Measurements from ENCODE around the gene GARIN6. TPM values are rescaled to one million over a fixed set of nuclear protein-coding genes. Genes with fewer than 3 reads are reported as not detected.

GARIN6 gene
- total RNA-seq, 2 donors from 2014 or later, result not detected

DNA sequence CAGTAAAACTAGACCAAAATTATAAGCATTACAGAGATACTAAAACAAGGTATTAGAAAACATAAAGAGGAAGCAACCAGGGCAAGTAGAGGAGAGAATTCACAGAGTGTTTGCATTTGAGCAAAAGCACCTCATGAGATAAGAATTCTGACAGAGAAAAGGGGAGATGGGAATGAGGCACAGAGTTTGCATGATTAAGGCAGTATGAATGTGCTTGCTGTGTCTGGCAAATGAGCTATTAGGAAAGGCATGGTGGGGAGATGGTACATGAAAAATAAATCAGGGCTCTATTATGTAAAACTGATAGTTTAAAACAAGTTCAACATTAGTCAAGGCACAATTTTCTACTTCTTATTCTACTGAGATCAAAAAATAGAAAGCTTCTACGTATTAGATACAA lies 23.1 kb downstream of the GARIN6 start:
- Mint-ChIP-seq H3K9me3 (peaks cover 14% of the 10 kb centered on the region), H3K4me3 (no peak overlapping the region), H3K27ac (no peak overlapping the region), H3K36me3 (ENCODE audit: low read depth) (no peaks in the 10 kb centered on the region), H3K4me1 (no peaks in the 10 kb centered on the region), H3K27me3 (no peaks in the 10 kb centered on the region)
- no peak for ATAC-seq (replicated peaks)

DNA sequence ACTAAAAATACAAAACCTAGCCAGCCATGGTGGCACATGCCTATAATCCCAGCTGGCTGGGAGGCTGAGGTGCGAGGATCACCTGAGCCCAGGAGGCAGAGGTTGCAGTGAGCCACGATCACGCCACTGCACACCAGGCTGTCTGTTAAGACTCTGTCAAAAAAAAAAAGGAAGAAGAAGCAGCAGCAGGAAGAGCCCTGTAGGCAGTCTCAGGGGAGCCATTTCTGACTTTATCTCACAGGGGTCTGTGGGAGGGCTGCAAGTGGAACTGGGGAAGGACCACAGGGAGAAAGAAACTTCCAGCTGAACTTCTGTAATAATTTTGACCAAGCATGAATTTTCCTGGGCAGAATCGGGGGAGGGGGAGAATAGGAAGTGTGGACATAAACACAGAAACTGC lies 32.7 kb downstream of the GARIN6 start:
- Mint-ChIP-seq H3K9me3 (peaks cover 12% of the 10 kb centered on the region), H3K4me3 (no peak overlapping the region), H3K4me1 (no peaks in the 10 kb centered on the region), H3K27ac (no peak overlapping the region), H3K36me3 (ENCODE audit: low read depth) (no peaks in the 10 kb centered on the region), H3K27me3 (no peaks in the 10 kb centered on the region)
- ATAC-seq (replicated peaks), result no peak

DNA sequence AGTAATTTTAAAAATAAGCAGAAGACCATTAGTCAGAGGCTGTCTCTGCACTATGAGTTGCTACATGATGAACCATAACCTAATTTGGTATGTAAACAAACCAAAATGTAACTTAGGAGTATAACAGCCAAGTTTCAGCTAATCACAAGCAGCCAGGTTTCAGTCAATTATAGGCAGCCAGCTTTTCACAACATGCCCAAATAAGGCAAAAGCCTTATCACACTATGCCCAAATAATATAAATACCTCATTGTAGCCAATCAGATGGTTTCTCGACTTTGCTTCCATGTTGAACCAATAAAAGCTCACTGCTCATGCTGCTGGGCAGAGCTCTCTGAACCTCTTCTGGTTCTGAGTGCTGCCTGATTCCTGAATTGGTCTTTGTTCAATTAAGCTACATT lies 38.6 kb downstream of the GARIN6 start:
- H3K36me3 Mint-ChIP-seq (ENCODE audit: low read depth), result no peaks in the 10 kb centered on the region

DNA sequence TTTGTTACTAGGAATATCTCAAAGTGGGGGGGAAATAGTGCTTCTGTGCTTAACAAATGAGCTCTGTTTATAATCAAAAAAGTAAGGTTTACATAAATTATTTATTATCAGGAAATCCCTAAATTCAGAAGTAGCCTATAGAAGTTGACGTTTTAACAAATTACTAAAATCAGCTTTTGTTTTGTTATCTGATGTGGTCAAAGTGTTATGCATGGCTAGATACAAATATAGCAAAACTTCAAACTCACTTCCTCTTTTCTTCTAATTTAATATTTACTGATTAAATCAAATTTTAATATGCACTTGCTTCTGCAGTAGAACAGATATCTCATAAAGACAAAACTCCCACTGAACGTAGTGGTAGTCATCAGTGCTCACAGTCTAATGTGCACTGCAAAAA lies 47.5 kb downstream of the GARIN6 start:
- ATAC-seq (replicated peaks), result no peak
- Mint-ChIP-seq H3K9me3 (peaks cover 5% of the 10 kb centered on the region), H3K27me3 (no peaks in the 10 kb centered on the region), H3K27ac (no peak overlapping the region), H3K4me3 (no peak overlapping the region), H3K36me3 (ENCODE audit: low read depth) (no peaks in the 10 kb centered on the region), H3K4me1 (no peaks in the 10 kb centered on the region)

More for the DNA sequence above, 38.6 kb downstream of the GARIN6 start:
- Mint-ChIP-seq H3K4me3 (no peak overlapping the region), H3K27me3 (no peaks in the 10 kb centered on the region), H3K4me1 (no peaks in the 10 kb centered on the region), H3K27ac (no peak overlapping the region), H3K9me3 (peaks cover 27% of the 10 kb centered on the region)
- no peak for ATAC-seq (replicated peaks)

All from activated T-helper 17 cell treated with anti-CD3 and anti-CD28 coated beads, Interleukin-2, amount 50 U/mL, for 72 hours (primary cell).